HG03095 (cell line): ENCODE data around the gene SMIM14.
A peak's percentile ranks its signal among the peaks of the same experiment; 100 is the strongest.
"Not testable (repeated sequence)": the region's sequence is repeated elsewhere in the genome, so short reads cannot be mapped to it uniquely, and the experiment has no call there.

ENCODE experiments used
- ATAC-seq: cut with Tn5 transposase; IDR thresholded peaks from one replicate; pipeline ENCODE4 v1.9.1; 2021; ENCODE audit warnings: moderate library complexity; ENCODE audit not compliant: unreplicated experiment

The SMIM14 gene

GRCh38 chr4:39648213-39648612 is 9.5 kb upstream of the SMIM14 start:
- ATAC-seq, result no peak

DNA sequence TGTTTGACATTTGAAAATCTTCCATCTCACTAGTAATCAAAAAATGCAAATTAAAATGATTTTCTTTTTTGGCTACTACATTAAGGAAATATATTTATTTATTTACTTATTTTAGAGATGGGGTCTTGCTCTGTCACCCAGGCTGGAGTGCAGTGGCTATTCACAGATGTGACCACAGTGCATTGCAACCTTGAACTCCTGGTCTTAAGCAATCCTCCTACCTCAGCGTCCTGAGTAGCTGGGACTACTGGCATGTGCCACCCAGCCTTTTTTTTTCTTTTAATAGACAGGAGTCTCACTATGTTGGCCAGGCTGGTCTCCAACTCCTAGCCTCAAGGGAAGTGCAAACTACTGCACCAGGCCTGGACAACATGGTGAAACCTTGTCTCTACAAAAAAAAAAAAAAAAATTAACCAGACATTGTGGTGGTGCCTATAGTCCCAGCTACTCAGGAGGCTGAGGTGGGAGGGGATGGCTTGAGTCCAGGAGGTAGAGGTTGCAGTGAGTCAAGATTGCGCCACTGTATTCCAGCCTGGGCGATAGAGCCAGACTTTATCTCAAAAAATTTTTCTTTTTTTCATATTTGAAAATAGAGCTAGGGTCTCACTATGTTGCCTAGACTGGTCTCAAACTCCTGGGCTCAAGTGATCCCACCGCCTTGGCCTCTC is 4.4 kb upstream of the SMIM14 start:
- no peak for ATAC-seq

- no peak for ATAC-seq
Measured at GRCh38 chr4:39641451-39641850, 2.8 kb upstream of the SMIM14 start.

GRCh38 chr4:39637586-39638353 is 895 bp downstream of the SMIM14 start:
- peak; percentile 18 for ATAC-seq

- ATAC-seq, result no peak
Measured at GRCh38 chr4:39637221-39637585, 1.5 kb downstream of the SMIM14 start.

DNA sequence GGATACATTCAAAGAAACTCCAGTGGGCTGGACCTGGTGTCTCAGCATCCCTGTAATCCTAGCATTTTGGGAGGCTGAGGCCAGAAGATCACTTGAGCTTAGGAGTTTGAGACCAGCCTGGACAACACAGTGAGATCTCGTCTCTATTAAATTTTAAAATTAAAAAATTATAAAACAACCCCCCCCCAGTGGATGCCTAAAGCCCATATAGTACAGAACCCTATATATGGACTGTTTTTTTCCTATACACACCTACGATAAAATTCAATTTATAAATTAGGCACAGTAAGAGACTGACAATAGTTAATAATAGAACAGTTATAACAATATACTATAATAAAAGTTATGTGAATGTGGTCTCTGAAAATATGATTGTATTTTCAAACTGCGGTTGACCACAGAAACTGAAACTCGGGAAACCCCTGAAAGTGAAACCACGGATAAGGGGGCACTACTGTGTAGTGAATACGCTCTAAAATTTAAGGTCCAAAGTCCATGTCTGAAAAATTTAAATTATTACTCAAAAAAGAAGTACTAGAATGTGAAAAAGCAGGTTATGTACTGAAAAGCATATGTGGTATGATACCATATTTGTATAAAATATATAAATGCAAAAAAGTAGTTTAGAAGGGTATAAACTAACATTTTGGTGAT is 2.0 kb downstream of the SMIM14 start:
- no peak for ATAC-seq

GRCh38 chr4:39635023-39635422 is 3.6 kb downstream of the SMIM14 start:
- no peak for ATAC-seq

- ATAC-seq, result peak; percentile 74
Measured at GRCh38 chr4:39631700-39632079, 7.0 kb downstream of the SMIM14 start.

DNA sequence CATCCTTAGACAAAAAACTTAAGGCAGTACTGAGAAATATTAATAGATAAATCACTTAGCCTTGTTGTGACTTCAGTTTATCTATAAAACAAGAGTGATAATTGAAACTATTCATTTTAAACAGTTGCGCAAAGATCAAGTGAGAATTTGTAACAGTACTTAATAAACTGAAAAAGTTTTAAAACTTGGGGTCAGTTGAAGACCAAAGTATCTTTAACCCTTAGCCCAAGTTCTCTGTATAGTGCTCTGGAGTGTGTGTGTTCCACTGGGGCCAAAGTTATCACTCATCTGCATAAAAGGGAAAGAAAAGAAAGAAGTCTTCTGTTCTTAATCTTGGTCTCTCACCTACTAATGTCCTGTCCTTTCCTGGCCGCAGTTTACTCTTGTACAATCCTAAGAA is 11.3 kb downstream of the SMIM14 start:
- ATAC-seq, result no peak

- no peak for ATAC-seq
Measured at GRCh38 chr4:39626913-39627312, 11.8 kb downstream of the SMIM14 start.

DNA sequence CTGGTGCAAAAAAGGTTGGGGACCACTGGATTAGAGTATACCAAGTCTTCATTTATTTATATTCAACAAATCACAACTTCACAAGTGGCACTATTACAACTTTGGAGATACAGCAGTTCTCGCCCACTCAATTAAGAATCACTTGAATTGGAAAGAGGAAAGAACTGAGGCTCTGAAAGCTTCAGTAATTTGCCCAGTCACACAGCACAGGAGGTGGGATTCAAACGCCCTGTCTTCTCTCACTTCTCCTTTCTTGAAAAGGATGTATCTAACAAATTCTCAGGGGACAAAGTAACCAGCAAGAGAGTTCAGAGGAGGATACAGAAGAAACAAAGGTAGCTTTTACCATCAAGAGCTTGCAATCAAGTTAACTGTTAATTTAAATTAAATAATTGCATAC is 12.4 kb downstream of the SMIM14 start:
- ATAC-seq, result peak; percentile 63

GRCh38 chr4:39621582-39621981 is 17.1 kb downstream of the SMIM14 start:
- no peak for ATAC-seq

GRCh38 chr4:39620551-39621313 is 17.9 kb downstream of the SMIM14 start:
- ATAC-seq, result no peak

GRCh38 chr4:39617534-39617933 is 21.1 kb downstream of the SMIM14 start:
- no peak for ATAC-seq

DNA sequence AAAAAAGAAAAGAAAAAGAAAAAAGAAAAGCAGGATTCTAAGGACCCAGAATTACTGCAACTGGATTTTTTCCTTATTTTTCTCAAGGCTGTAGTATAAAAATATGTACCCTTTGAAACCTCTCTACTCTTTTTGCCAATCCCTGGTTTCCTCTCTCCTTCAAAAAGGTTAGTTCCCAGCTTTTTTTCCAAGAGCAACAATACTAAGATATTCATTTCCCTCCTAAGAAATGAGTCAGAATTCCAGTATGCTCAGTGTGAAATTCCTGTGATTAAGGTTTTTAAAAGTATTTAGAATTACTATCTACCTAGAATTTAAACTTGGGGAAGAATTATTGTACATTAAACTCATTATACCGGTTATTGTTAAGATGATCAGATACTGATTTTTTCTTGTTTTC is 22.0 kb downstream of the SMIM14 start:
- ATAC-seq, result no peak

GRCh38 chr4:39616112-39616511 is 22.6 kb downstream of the SMIM14 start:
- not testable (repeated sequence) for ATAC-seq

- no peak for ATAC-seq
Measured at GRCh38 chr4:39614487-39615162, 24.0 kb downstream of the SMIM14 start.

DNA sequence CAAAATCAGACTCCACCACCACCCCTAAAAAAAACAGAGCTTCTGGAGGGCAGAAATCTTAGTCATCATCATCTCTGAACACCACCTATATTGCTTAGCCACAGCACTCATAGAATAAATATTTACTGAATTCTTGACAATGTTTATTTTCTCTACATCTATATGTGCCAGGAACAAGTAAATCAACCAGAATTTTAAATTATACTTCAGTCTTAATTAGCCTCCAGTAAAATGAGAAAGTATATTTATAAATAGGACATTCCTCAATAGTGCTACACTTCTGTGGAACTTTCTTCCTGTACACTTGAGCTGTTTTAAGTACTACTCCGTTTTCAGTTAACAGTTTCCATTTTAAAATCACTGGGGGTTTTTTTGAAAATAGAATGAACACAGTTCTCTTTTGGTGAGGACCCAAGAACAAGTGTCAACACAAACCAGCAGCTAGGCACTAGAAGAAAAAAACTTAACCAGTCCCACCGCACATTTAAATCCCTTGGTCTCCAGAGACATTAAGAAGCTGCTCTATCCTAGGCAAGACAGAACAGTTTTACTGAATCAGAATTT is 25.5 kb downstream of the SMIM14 start:
- peak; percentile 39 for ATAC-seq

DNA sequence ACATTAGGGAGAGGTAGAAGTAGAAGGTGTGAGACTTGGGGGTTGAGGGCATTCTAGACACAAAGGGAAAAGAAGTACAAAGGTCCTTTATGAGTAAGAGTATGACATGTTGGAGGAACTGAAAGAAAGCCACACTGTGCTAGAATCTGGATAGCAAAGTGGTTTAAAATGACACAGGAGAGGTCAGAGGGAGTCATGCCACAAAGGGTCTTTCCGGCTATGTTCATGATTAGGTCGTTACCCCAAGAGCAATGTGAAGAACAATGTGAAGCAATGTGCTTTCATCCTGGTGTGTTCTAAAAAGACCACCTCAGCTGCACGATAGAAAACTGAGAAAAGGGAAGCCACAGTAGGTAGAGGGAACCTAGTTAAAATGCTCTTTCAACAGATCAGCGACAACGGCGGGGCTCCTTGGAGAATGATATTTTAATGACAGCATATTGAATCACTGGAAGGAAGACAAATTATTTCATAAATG is 29.2 kb downstream of the SMIM14 start:
- peak; percentile 92 for ATAC-seq

- no peak for ATAC-seq
Measured at GRCh38 chr4:39608451-39608850, 30.2 kb downstream of the SMIM14 start.
